Gastroesophageal sphincter (tissue), 4 donors: ENCODE data around the gene PXDN. TPM values are rescaled to one million over a fixed set of nuclear protein-coding genes. Genes with fewer than 3 reads are reported as not detected.

Experiments
- ATAC-seq: fragments of 150-250 bp; one replicate; pipeline ENCODE4 v1.9.1; 2016; ENCODE audit warnings: mild to moderate bottlenecking, moderate library complexity
- H3K27ac ChIP-seq, 4 donors: fragments of 200-600 bp; sonication (generic) in 3 of 4; 1 replicate in 3 of 4; 2 replicates in 1 of 4; pipeline ENCODE4 v1.5.1; 2016 to 2019
- H3K27me3 ChIP-seq: fragments of 200-600 bp; sonication (generic); one replicate; pipeline ENCODE4 v1.5.1; 2019
- H3K36me3 ChIP-seq, 2 donors: fragments of 200-600 bp; sonication (generic); one replicate each; pipeline ENCODE4 v1.5.1; 2019; ENCODE audit warnings: control low read depth in 1 of 2
- H3K4me1 ChIP-seq, 3 donors: fragments of 200-600 bp; sonication (generic); 1 replicate in 2 of 3; 2 replicates in 1 of 3; pipeline ENCODE4 v1.5.1; 2016 to 2019; ENCODE audit warnings: control low read depth in 2 of 3
- H3K4me3 ChIP-seq, 2 donors: fragments of 200-600 bp; sonication (generic); one replicate each; pipeline ENCODE4 v1.5.1; 2019; ENCODE audit warnings: mild to moderate bottlenecking in 1 of 2, moderate library complexity in 1 of 2
- H3K9me3 ChIP-seq, 3 donors: fragments of 200-600 bp; sonication (generic); one replicate each; pipeline ENCODE4 v1.5.1; 2017 to 2019; ENCODE audit warnings: control low read depth in 2 of 3
- EP300 ChIP-seq: sonication (generic); formaldehyde crosslinking; IDR thresholded peaks from one replicate; pipeline ENCODE4 v1.6.1; 2017; ENCODE audit warnings: antibody characterized with exemption, mild to moderate bottlenecking
- POLR2A ChIP-seq, 2 donors: fragments of 450-650 bp; IDR thresholded peaks; one replicate each; pipeline ENCODE4 v1.6.1; 2017; ENCODE audit warnings: antibody characterized with exemption in 2 of 2, mild to moderate bottlenecking in 2 of 2, moderate library complexity in 1 of 2
- POLR2AphosphoS5 ChIP-seq: sonication (generic); formaldehyde crosslinking; IDR thresholded peaks from one replicate; pipeline ENCODE4 v1.6.1; 2017; ENCODE audit warnings: antibody characterized with exemption
- WGBS, 2 donors: methylation state at CpG; one replicate each; pipeline ENCODE4 v1.1.5; 2018; ENCODE audit warnings: low coverage in 1 of 2; 5-methylcytosine and 5-hydroxymethylcytosine counted together
- total RNA-seq, 4 donors: library from RNA; depleted of rRNA; stranded (reverse); fragments of >200 nt; gene quantifications; one replicate each; pipeline ENCODE4 v1.1.0, GENCODE V29; 2016
- TF ChIP-seq, protein P1 (sequence below), 4 experiments: fragments of 200-600 bp in 2 of 4; fragments of 450-650 bp in 2 of 4; sonication (generic) in 1 of 4; IDR thresholded peaks; one replicate each; pipeline ENCODE4 v1.5.1; 2017 to 2019; ENCODE audit warnings: antibody characterized with exemption in 4 of 4, mild to moderate bottlenecking in 2 of 4, moderate library complexity in 2 of 4

PXDN gene
- total RNA-seq, 4 donors from 2014 or later: 19.9 to 95.9 (median 60.9) TPM

DNA sequence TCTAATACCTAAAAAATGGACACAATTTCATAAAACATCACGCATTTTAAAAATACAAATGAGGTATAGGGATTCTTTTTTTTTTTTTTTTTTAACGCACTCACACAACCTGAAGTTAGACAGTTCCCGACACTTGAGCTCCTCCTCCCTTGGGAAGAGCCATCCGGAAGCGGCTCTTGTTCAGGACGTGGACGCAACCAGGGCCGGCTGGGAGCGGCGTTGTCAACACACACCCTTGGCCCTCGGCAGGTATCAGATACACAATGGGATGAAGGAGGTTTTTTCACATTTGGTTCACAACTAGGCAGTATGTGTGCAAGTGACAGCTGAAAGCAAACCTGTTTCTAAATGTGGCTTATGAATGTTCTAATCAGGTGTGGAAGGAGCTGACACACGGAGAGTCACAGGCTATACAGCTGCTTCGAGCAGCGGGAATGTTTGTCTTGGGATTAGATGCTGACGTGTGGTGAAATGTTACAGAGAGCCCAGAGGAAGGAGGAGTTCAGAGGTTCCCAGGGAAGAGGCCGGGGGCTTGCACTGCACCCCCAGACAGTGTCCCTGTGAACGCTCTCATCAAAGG lies 111.1 kb downstream of the PXDN start:
- Histone ChIP-seq H3K4me1 (peaks cover 0 to 12% (median 0%) of the 10 kb centered on the region in 3 donors), H3K27ac (no peak overlapping the region), H3K36me3 (peaks cover 0 to 75% of the 10 kb centered on the region in 2 donors), H3K9me3 (peaks cover 0 to 11% (median 0%) of the 10 kb centered on the region in 3 donors), H3K4me3 (no peak overlapping the region), H3K27me3 (no peaks in the 10 kb centered on the region)
- WGBS, 2 donors: 87 to 90% methylated on average over 4 to 14 of the region's 17 CpGs
- TF ChIP-seq POLR2AphosphoS5 (no peak), POLR2A (IDR thresholded peaks at IDR 0.05) (no peak), EP300 (no peak)
- TF ChIP-seq, protein P1, sequence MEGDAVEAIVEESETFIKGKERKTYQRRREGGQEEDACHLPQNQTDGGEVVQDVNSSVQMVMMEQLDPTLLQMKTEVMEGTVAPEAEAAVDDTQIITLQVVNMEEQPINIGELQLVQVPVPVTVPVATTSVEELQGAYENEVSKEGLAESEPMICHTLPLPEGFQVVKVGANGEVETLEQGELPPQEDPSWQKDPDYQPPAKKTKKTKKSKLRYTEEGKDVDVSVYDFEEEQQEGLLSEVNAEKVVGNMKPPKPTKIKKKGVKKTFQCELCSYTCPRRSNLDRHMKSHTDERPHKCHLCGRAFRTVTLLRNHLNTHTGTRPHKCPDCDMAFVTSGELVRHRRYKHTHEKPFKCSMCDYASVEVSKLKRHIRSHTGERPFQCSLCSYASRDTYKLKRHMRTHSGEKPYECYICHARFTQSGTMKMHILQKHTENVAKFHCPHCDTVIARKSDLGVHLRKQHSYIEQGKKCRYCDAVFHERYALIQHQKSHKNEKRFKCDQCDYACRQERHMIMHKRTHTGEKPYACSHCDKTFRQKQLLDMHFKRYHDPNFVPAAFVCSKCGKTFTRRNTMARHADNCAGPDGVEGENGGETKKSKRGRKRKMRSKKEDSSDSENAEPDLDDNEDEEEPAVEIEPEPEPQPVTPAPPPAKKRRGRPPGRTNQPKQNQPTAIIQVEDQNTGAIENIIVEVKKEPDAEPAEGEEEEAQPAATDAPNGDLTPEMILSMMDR (IDR thresholded peaks at IDR 0.05): no peak
- ATAC-seq: no peak

DNA sequence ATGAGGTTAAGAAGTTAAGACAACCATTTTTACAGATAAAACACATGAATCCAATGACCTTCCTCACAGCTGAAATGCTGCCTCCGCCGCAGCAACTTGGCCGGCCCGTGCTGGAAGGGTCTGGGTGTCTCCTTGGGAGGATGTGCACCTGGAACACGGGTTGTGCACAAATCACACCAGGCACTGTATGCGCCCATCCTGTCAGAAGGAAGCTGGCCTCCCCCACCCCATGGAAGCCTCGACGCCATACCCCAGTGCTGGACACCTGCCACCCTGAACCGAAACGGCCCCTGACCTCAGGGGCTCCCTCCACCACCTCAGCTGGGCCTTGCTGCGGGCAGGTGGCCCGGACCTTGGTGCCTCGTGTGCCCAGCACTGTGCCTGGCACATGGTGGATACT lies 111.8 kb downstream of the PXDN start:
- 87 to 96% methylated on average over 3 to 5 of the region's 13 CpGs for WGBS, 2 donors
- H3K9me3 ChIP-seq: peaks cover 0 to 11% (median 0%) of the 10 kb centered on the region in 3 donors
- peaks cover 0 to 70% of the 10 kb centered on the region in 2 donors for H3K36me3 ChIP-seq
- TF ChIP-seq POLR2A (IDR thresholded peaks at IDR 0.05): no peak
- TF ChIP-seq, protein P1 (IDR thresholded peaks at IDR 0.05): no peak
- no peak for TF ChIP-seq EP300
- TF ChIP-seq POLR2AphosphoS5: no peak
- peaks cover 0 to 12% (median 0%) of the 10 kb centered on the region in 3 donors for H3K4me1 ChIP-seq
- no peak for ATAC-seq
- H3K27ac ChIP-seq: no peak overlapping the region
- no peak overlapping the region for H3K4me3 ChIP-seq
- H3K27me3 ChIP-seq: no peaks in the 10 kb centered on the region

DNA sequence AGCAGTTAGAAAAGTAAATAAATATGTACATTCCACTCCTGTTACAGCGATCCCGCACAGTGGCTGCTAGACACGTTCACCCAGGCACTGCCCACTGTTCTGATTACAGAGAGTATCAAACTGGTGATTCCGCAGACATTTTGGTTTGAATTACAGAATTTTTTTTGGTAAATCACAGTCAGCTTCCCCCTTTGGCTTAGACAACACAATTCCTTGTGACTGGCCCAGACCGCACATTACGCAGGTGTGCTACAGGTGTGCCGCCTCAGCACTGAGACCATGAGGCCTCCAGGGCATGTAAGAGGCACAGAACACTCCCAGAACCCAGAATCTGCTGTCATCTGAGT lies 112.3 kb downstream of the PXDN start:
- no peak for ATAC-seq
- Histone ChIP-seq H3K27me3 (no peaks in the 10 kb centered on the region), H3K36me3 (peaks cover 0 to 65% of the 10 kb centered on the region in 2 donors), H3K4me1 (peaks cover 0 to 12% (median 0%) of the 10 kb centered on the region in 3 donors), H3K9me3 (peaks cover 0 to 11% (median 0%) of the 10 kb centered on the region in 3 donors), H3K27ac (no peak overlapping the region), H3K4me3 (no peak overlapping the region)
- TF ChIP-seq, protein P1 (IDR thresholded peaks at IDR 0.05): no peak
- no peak for TF ChIP-seq POLR2A (IDR thresholded peaks at IDR 0.05)
- TF ChIP-seq EP300: no peak
- TF ChIP-seq POLR2AphosphoS5: no peak
- WGBS, 2 donors: 82 to 89% methylated on average over 5 to 7 of the region's 7 CpGs

DNA sequence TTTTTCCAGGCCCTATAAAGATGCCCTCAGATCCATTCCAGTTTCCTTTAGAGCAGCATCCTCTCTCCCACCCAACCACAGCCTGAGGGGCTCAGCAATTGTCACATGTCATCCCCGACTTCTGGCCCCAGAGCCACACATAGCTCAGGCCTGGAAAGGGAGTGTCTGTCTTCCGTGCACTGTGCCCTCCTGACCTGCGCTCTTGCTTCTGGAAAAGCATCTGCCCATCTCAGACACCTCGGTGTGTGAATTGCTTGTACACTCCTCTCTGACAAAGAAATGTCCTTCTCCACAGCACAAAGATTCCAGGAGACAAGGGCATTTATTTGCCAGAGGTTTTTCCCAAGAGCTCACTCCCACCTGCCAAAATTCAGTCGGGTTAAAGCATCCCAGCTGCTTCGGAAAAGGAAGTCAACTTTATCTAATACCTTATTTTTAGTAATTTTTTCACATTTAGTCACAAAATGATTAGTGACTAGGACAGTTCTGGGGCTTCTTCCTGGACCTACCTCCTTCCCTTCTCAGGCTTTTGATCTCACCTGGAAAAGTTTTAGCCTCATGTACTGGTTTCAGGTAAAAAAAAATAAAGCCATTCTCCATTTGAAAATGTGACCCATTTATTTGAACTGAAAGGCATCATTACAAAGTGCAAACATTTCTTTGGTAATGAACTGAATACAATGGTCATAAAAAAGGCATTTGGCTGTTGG lies 112.9 kb downstream of the PXDN start:
- Histone ChIP-seq H3K4me3 (no peak overlapping the region), H3K36me3 (peaks cover 0 to 59% of the 10 kb centered on the region in 2 donors), H3K9me3 (peaks cover 0 to 11% (median 0%) of the 10 kb centered on the region in 3 donors), H3K4me1 (peaks cover 0 to 12% (median 0%) of the 10 kb centered on the region in 3 donors), H3K27me3 (no peaks in the 10 kb centered on the region), H3K27ac (no peak overlapping the region)
- 64 to 73% methylated on average over 4 to 6 of the region's 6 CpGs for WGBS, 2 donors
- ATAC-seq: no peak
- TF ChIP-seq EP300: no peak
- TF ChIP-seq, protein P1 (IDR thresholded peaks at IDR 0.05): no peak
- no peak for TF ChIP-seq POLR2AphosphoS5
- no peak for TF ChIP-seq POLR2A (IDR thresholded peaks at IDR 0.05)
